ENCODE measurements around the gene PDCD5. TPM values are rescaled to one million over a fixed set of nuclear protein-coding genes. Genes with fewer than 3 reads are reported as not detected.

Gene PDCD5
- total RNA-seq, 1 donor: 91.5 TPM

DNA sequence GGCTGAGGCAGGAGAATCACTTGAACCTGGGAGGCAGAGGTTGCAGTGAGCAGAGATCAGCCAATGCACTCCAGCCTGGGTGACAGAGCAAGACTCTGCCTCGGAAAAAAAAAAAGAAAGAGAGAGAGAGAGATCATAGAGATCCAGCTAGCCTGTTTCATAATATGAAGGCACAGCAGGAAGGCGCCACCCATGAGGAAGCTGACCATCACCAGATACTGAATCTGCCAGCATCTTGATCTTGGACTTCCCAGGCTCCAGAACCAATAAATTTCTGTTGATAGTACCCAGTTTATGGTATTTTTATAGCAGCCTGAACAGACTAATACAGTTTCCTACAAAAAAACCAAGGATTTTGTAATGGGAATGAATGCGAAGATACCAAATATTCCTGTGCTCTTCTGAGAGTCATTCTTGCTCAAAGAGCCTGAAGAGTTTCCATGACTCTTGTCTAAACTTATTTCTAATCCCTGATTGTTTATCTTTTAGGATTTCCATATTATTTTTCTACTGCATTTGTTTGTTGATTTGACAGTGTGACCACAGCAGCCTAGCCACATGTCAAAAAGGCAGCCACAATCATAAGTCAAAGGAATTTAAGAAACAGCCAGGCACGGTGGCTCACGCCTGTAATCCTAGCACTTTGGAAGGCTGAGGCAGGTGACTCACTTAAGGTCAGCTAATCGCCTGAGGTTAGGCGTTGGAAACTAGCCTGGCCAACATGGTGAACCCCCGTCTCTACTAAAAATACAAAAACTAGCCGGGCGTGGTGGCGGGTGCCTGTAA lies 37.7 kb upstream of the PDCD5 start:
- no peak overlapping the region for H3K4me3 ChIP-seq (ENCODE audit: low read depth, low read length)
- TF ChIP-seq CTCF (IDR thresholded peaks at IDR 0.05; ENCODE audit: insufficient read depth, low read depth, low read length): no peak
- peak; percentile 64 for DNase-seq (ENCODE audit: low read depth)

GRCh38 chr19:32544917-32545316 lies 36.1 kb upstream of the PDCD5 start:
- DNase-seq (ENCODE audit: low read depth): no peak
- TF ChIP-seq CTCF (IDR thresholded peaks at IDR 0.05; ENCODE audit: insufficient read depth, low read depth, low read length): no peak
- no peak overlapping the region for H3K4me3 ChIP-seq (ENCODE audit: low read depth, low read length)

- no peak for TF ChIP-seq CTCF (IDR thresholded peaks at IDR 0.05; ENCODE audit: insufficient read depth, low read depth, low read length)
- H3K4me3 ChIP-seq (ENCODE audit: low read depth, low read length): no peak overlapping the region
- no peak for DNase-seq (ENCODE audit: low read depth)
Observed at GRCh38 chr19:32550666-32551065, 30.3 kb upstream of the PDCD5 start.

DNA sequence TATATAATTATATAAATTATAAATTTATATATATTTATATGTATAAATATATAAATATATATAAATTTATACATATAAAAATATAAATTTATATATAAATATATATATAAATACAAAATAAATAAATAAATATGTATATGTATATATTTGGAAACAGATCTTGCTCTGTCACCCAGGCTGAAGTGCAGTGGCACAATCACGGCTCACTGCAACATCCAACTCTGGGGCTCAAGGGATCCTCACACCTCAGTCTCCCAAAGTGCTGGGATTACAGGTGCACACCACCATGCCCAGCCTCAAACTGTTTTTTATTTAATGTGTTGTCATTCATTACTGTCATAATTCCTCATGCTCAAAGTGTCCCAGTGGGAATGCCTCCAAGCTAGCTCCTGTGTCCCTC lies 25.2 kb upstream of the PDCD5 start:
- TF ChIP-seq CTCF (IDR thresholded peaks at IDR 0.05; ENCODE audit: insufficient read depth, low read depth, low read length): no peak
- DNase-seq (ENCODE audit: low read depth): no peak
- H3K4me3 ChIP-seq (ENCODE audit: low read depth, low read length): no peak overlapping the region

DNA sequence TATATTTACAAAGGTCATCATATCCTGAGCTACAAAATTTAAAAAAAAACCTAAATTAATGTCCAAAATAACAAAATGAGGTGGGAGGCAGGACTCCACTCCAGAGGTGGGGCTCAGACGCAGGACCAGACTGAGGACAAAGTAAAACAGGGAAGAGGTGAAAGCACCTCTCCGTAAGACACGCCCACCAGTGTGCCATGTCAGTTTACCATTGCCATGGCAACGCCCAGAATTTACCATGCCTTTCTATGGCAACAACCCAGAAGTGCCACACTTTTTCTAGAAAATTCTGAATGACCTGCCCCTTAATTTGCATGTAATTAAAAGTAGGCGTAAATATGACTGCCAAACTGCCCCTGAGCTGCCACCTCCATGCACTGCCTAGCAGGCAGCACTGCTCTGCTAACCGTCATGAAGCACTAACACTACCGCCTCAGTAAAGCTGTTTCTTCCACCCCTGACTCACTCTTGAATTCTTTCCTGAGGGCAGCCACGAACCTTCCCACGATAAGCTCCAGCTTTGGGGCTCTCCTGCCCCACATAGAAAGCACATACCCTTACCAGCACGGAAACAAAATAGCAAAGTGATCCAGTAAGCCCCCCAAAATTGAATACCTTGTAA lies 22.3 kb upstream of the PDCD5 start:
- no peak for DNase-seq (ENCODE audit: low read depth)
- H3K4me3 ChIP-seq (ENCODE audit: low read depth, low read length): no peak overlapping the region
- TF ChIP-seq CTCF (IDR thresholded peaks at IDR 0.05; ENCODE audit: insufficient read depth, low read depth, low read length): no peak

DNA sequence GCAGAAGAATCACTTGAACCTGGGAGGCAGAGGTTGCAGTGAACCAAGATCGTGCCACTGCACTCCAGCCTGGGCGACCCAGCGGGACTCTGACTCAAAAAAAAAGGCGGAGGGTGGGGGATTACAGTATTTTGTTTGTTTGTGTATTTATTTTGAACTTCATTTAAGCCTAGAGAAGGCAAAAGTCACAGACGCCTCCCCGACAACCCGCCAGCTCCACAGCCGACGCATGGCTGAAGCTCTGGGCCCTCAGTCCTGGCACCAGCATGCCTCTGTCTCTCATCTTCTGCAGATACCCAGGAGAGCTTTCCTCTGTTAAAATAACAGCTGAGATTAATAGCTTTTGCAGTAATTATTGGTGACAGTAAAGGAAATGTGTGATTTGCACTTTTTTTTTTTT lies 17.2 kb upstream of the PDCD5 start:
- no peak for TF ChIP-seq CTCF (IDR thresholded peaks at IDR 0.05; ENCODE audit: insufficient read depth, low read depth, low read length)
- no peak for DNase-seq (ENCODE audit: low read depth)
- no peak overlapping the region for H3K4me3 ChIP-seq (ENCODE audit: low read depth, low read length)
